HG03457 (cell line): ENCODE data around the gene POGK.
A peak's percentile ranks its signal among the peaks of the same experiment; 100 is the strongest.
"Not testable (repeated sequence)": the region's sequence is repeated elsewhere in the genome, so short reads cannot be mapped to it uniquely, and the experiment has no call there.

Source experiments
- ATAC-seq: cut with Tn5 transposase; IDR thresholded peaks from one replicate; pipeline ENCODE4 v1.9.1; 2021; ENCODE audit warnings: moderate number of reproducible peaks; ENCODE audit not compliant: unreplicated experiment

Gene POGK, protein sequence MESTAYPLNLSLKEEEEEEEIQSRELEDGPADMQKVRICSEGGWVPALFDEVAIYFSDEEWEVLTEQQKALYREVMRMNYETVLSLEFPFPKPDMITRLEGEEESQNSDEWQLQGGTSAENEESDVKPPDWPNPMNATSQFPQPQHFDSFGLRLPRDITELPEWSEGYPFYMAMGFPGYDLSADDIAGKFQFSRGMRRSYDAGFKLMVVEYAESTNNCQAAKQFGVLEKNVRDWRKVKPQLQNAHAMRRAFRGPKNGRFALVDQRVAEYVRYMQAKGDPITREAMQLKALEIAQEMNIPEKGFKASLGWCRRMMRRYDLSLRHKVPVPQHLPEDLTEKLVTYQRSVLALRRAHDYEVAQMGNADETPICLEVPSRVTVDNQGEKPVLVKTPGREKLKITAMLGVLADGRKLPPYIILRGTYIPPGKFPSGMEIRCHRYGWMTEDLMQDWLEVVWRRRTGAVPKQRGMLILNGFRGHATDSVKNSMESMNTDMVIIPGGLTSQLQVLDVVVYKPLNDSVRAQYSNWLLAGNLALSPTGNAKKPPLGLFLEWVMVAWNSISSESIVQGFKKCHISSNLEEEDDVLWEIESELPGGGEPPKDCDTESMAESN

DNA sequence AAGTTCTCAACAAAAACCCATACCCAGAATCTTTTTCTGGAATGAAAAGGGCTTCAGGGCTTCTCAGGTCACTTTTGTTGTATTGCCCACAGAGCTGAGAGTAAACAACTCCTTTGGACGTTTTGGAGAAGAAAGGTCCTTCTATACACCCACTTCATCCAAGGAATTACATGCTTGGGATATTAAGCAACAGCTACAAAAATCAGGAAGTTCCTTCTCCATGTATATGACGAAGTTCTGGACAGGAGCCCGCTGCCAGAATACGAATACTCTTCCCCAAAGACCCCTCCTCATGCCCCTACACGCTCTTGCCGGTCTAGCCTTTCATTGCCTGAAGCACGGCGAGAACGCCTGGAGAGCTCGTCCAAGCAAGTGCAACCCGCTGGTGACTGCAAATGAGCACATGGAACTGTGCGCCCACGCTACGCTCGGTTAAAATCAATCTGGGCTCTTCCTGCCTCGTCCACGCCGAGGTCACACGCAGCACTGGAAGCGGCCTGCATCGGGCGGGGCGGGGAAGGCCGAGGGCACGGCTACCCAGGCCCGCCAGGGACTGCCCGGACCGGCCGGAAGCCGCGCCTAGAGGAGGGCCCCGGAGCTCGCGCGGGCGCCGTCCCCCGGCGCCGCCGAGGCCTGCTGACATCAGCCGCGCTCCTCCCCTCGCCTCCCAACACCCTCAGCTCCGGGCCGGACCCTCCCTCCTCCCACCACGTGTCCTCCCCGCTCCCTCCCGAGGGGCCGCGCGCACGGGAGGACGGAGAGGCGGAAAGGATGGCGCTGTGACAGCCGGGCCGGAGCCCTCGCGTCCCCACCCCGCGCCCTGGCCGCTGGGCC lies at the start of gene POGK:
TSS of gene POGK (plus strand) at position 710 of the 834 bp plus-strand sequence. CDS start 1,482 bp downstream, outside the sequence.
- ATAC-seq: peak; percentile 98

- no peak for ATAC-seq
Observed at GRCh38 chr1:166796620-166797236, 42.5 kb upstream of the POGK start.

- no peak for ATAC-seq
Observed at GRCh38 chr1:166808952-166809351, 30.3 kb upstream of the POGK start.

DNA sequence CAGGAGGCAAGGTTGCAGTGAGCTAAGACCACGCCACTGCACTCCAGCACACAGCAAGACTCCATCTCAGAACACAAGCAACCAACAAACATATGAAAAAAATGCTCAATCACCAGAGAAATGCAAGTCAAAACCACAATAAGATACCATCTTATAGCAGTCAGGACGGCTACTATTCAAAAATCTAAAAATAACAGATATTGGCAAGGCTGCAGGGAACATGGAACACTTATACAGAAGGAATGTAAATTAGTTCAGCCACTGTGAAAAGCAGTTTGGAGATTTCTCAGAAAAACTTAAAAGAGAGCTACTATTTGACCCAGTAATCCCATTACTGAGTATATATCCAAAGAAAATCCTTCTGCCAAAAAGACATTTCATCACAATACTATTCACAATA lies 27.6 kb upstream of the POGK start:
- no peak for ATAC-seq

- no peak for ATAC-seq
Observed at GRCh38 chr1:166813508-166814223, 25.6 kb upstream of the POGK start.

GRCh38 chr1:166814611-166815010 lies 24.7 kb upstream of the POGK start:
- ATAC-seq: no peak

DNA sequence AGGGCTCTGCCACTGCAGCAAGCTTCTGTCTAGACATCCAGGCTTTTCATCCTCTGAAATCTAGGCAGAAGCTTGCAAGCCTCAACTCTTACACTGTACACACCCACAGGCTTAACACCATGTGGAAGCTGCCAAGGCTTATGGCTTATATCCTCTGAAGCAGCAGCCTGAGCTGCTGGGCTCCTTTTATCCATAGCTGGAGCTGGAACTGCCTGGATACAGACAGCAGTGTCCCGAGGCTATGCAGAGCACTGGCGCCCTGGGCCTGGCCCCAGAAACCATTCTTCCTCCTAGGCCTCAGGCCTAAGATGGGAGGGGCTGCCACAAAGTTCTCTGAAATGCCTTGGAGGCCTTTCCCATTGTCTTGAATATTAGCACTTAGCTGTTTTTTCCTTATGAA lies 19.3 kb upstream of the POGK start:
- no peak for ATAC-seq

GRCh38 chr1:166822385-166822784 lies 16.9 kb upstream of the POGK start:
- no peak for ATAC-seq

DNA sequence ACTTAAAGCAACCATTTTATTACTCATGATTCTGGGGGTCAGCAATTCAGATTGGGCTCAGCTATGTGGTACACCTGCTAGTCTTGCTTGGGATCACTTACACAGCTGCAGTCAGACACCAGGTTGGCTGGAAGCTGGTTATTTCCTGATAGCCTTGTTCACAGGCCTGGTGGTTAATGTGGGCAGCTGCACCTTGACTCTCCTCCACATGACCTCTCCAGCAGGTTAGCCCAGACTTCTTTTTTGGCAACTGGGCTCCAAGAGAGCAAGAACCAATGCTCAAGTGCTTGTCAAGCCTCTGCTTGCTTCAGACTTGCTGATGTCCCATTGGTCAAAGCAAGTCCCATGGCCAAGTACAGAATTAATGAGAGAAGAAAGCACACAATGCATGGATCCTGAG lies 11.8 kb upstream of the POGK start:
- no peak for ATAC-seq

GRCh38 chr1:166829762-166830161 lies 9.5 kb upstream of the POGK start:
- ATAC-seq: not testable (repeated sequence)

DNA sequence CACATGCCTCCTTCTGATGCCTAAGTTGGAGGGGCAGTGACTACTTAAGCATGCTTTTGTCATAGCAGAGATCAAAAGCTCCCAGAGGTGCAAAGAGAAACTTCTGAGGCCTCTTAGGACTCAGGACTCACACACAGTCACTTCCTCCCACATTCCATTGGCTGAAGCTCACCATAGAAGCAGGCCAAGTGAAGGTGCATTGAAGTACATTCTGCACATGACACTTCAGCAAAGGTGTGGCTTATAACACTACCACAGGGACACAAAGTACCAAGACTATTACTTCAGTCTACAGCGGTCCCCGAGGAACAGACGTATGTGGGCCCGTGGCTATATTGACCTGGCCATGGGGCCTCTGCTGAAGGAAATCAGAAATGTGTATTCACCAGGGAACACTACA lies 2.5 kb upstream of the POGK start:
- no peak for ATAC-seq

DNA sequence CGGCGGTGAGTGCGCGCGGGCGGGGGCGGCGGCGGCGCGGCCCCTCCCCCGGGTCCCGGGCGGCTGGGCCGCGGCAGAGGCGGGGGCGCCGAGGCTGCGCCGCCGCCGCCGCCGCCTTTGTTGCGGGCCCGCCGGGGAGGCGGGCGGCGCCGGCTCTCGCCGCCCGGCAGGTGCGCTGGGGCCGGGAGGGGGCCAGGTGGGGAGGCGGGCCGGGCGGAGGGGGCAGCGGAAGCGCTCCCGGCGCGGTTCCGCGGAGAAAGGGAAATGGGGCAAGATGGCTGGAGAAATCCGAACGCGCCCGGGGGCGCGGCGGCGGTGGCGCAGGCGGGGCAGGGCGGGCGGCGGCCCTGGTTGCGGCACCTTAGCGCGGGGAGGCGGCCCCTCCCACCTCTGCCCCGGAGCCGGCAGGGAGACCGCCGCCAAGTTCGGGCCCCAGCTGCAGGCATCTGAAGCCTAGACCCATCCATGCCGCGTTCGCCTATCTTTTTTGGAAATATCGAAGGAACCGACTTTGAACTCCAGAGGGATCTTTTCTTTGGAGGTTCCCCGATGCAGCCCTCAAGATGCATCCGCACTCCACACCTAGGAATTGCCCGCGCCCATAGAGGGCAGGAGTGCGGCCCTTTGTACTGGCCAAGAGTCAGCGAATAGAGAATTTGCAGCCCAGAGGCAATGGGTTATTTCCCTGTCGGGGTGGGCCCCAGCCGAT lies 479 bp downstream of the POGK start:
- ATAC-seq: peak; percentile 19

DNA sequence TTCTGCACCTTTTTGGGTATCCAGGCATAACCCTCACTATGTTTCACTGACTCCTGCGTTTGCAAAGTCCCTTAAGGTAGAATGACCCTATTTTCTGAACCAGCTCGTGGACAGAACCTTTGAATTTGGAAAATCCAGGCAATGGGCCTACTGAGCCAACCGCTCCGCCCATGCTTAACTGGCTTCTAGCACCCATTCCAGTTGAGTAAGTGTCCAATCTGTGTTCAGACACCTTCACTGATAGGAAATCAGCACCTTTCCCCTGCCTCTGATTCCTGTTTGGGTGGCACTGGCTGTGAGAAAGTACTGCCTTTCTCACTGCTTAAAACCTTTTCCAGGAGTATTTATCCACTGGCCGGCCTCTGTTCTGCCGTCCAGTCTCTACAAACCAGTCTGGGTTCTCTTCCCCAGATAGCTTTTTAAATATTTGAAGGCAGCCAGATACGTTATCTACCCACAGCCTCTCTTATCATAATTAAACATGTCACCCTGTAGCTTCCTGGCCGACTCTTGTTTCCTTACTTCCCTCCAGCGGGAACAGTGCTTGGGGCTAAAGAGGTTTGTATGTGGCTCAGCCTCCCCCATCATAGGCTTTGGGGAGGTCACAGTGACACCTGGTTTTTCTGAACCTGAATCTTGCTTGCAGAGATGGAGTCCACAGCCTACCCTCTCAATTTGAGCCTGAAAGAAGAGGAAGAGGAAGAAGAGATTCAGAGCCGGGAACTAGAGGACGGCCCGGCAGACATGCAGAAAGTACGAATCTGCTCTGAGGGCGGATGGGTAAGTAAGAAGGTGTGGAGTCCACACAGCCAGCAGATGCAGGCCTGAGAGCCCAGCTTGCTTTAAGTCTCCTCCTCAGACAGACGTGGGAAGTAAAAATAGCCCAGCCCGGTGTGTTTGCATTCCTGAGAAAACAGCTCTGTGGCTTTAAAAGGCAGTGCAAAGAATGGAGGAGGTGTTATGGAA lies 1.3 kb downstream of the POGK start:
- no peak for ATAC-seq

DNA sequence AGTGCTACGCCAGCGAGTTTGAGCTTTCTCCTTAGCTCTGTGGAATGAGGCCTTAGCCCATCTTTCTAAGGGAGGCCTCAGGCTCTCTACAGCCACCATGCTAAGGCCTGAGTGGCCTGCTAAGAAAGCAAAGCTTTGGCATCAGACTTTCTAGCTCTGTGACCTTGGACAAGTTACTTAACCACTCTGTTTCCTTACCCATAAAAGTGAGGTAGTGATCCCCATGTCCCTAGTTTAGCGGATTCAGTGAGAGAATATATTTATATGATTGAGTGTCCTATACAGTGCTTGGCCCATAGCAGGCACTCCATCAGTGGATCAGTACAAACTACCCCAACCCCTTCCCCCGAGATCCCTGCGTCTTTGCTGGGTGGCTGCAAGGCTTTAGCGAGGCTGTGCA lies 4.0 kb downstream of the POGK start:
- no peak for ATAC-seq

DNA sequence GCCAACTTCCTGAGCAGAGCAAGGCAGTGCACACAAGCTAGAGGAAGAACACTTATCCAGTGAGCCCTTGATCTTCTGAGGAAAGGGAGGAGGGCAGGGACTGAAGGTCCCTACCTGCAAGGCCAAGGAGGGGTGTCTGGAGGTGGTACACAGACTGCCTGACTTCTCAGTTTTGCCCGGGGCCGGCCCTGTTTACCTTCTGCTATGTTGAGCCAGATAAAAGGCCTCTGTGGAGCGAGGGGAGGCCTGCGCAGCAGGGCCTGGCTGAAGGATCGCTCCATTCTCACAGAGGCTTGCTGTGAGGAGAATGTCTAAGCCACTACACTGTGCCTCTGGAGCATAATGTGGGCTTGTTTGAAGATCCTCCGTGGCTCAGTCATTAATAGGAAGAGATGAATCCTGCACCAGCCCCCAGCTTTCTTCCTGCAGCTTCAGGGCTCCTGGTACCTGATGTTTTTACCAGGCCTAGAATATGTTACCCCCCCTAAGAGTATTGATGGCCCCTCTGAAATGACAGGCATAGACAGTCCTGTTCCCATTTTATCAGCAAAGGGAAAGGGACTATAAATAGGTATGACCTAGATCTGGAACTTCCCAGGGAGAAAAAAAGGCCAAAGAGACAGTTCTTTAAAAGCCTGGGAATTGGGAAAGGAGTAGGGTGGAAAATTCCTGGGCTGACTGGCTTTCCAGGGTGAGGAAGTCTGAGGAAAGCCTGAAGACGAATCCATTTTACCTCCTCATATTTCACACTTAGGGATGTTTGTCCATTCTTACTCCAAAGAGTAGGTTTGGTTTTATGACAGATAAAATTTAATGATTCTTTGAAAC lies 4.7 kb downstream of the POGK start:
- no peak for ATAC-seq

GRCh38 chr1:166844791-166845190 lies 5.5 kb downstream of the POGK start:
- no peak for ATAC-seq

- ATAC-seq: no peak
Observed at GRCh38 chr1:166848193-166848592, 8.9 kb downstream of the POGK start.

- no peak for ATAC-seq
Observed at GRCh38 chr1:166849135-166849534, 9.9 kb downstream of the POGK start.
